Spleen (tissue), 11 donors: ENCODE results near the gene TTC39B. TPM values are rescaled to one million over a fixed set of nuclear protein-coding genes. Genes with fewer than 3 reads are reported as not detected.

Experiments
- DNase-seq: peaks from one replicate; pipeline ENCODE4 v3.0.0-alpha.2; 2020
- H3K27ac ChIP-seq, 8 donors: fragments of 200-600 bp; sonication (generic) in 7 of 8; 1 replicate in 4 of 8; 2 replicates in 4 of 8; pipeline versions ENCODE4 v1.5.0 to v1.8.0; 2016 to 2021; ENCODE audit warnings: inconsistent platforms in 4 of 8, mild to moderate bottlenecking in 4 of 8, moderate library complexity in 1 of 8
- H3K27me3 ChIP-seq, 7 donors: fragments of 200-600 bp; sonication (generic) in 6 of 7; replicated peaks in 1 of 7; 1 replicate in 4 of 7; 2 replicates in 3 of 7; pipeline versions ENCODE4 v1.5.0 to v1.8.0; 2016 to 2021; ENCODE audit warnings: inconsistent platforms in 3 of 7, mild to moderate bottlenecking in 1 of 7
- H3K36me3 ChIP-seq, 6 donors: fragments of 200-600 bp; sonication (generic) in 5 of 6; 1 replicate in 4 of 6; 2 replicates in 2 of 6; pipeline versions ENCODE4 v1.5.0 to v1.8.0; 2016 to 2021; ENCODE audit warnings: inconsistent platforms in 2 of 6
- H3K4me1 ChIP-seq, 6 donors: fragments of 200-600 bp; sonication (generic) in 5 of 6; 1 replicate in 3 of 6; 2 replicates in 3 of 6; pipeline versions ENCODE4 v1.5.0 to v1.8.0; 2016 to 2021; ENCODE audit warnings: inconsistent platforms in 3 of 6
- H3K4me3 ChIP-seq, 8 donors: fragments of 200-600 bp; sonication (generic) in 7 of 8; 1 replicate in 4 of 8; 2 replicates in 4 of 8; pipeline versions ENCODE4 v1.5.0 to v1.8.0; 2016 to 2021; ENCODE audit warnings: inconsistent platforms in 4 of 8, mild to moderate bottlenecking in 4 of 8, moderate library complexity in 2 of 8
- H3K9me3 ChIP-seq, 8 donors: fragments of 200-600 bp; sonication (generic) in 7 of 8; 1 replicate in 4 of 8; 2 replicates in 4 of 8; pipeline versions ENCODE4 v1.5.0 to v1.8.0; 2016 to 2021; ENCODE audit warnings: inconsistent platforms in 4 of 8
- CTCF ChIP-seq, 11 experiments: fragments of 200-600 bp in 7 of 11; fragments of 450-650 bp in 4 of 11; sonication (generic) in 4 of 11; IDR thresholded peaks in 8 of 11; conservative IDR thresholded peaks in 3 of 11; 1 replicate in 7 of 11; 2 replicates in 4 of 11; pipeline versions ENCODE4 v1.4.0 to v1.8.0; 2016 to 2021; ENCODE audit warnings: antibody characterized with exemption in 11 of 11, inconsistent platforms in 4 of 11, mild to moderate bottlenecking in 1 of 11
- POLR2A ChIP-seq, 3 donors: fragments of 450-650 bp; IDR thresholded peaks; one replicate each; pipeline ENCODE4 v1.5.1; 2017; ENCODE audit warnings: antibody characterized with exemption in 3 of 3, mild to moderate bottlenecking in 1 of 3
- POLR2AphosphoS5 ChIP-seq, 3 donors: sonication (generic); formaldehyde crosslinking; IDR thresholded peaks; one replicate each; pipeline ENCODE4 v1.5.1; 2017; ENCODE audit warnings: antibody characterized with exemption in 3 of 3
- WGBS, 5 donors: extraction: QIAGEN DNeasy Blood & Tissue Kit in 3 of 5; methylation state at CpG; one replicate each; pipeline versions ENCODE4 v1.1.5 to v1.1.7; 2013 to 2018; 5-methylcytosine and 5-hydroxymethylcytosine counted together
- intact Hi-C: fragments of 100-400 bp; cut with DNase I; formaldehyde crosslinking; loops from one replicate; pipeline ENCODE4 v1.15.0; 2023; ENCODE audit warnings: low total_unique reads
- polyA plus RNA-seq, 3 donors: library from polyadenylated mRNA; stranded (reverse); fragments of 200-250 nt; gene quantifications; one replicate each; pipeline ENCODE4 v1.2.1, GENCODE V29; 2013
- total RNA-seq, 7 donors: library from RNA; depleted of rRNA in 3 of 7; stranded (reverse); fragments of >200 nt in 3 of 7; fragmentation: NEBNext Ultra II Directional in 4 of 7; extraction: Animal tissue kit (Norgen Biotek cat#: 25700) in 4 of 7; gene quantifications; one replicate each; pipeline versions ENCODE4 v1.1.0 to v1.2.1, GENCODE V29; 2016 to 2021
- donor health status: healthy with polysubstance abuse.
- donor health status: DM: no; HTN: no; CAD: no; lungs with moderate emphysema.
- donor health status: DM: no; HTN: no; CAD: no.
- donor health status: Bipolar disorder and iron deficiency.
- donor health status: healthy.
- donor health status: DM: no; HTN: no; CAD: no.
- donor health status: DM: yes; HTN: yes; CAD: no.

Gene TTC39B
- total and polyA plus RNA-seq, 10 donors = 4.8 to 24.1 (median 19.0) TPM

GRCh38 chr9:15213249-15213648 is 93.8 kb downstream of the TTC39B start:
- intact Hi-C loops = loop anchor here (5.0 to 10.0 kb wide), 4 partner anchors 92 to 394 kb away; partner anchors contain the start of gene TTC39B
- Histone ChIP-seq H3K4me1 (peaks cover 0 to 12% (median 6%) of the 10 kb centered on the region in 6 donors), H3K9me3 (no peaks in the 10 kb centered on the region), H3K36me3 (peaks cover 0 to 23% (median 0%) of the 10 kb centered on the region in 6 donors), H3K27ac (no peak overlapping the region), H3K27me3 (no peaks in the 10 kb centered on the region), H3K4me3 (no peak overlapping the region)
- no peak for DNase-seq
- TF ChIP-seq POLR2AphosphoS5 (IDR thresholded peaks at IDR 0.05) = no peak
- no peak for TF ChIP-seq POLR2A (IDR thresholded peaks at IDR 0.05)
- no peak for TF ChIP-seq CTCF (IDR thresholded peaks at IDR 0.05 in 8 of 11, conservative IDR thresholded peaks at IDR 0.05 in 3 of 11)
- 87 to 92% (median 89%) methylated on average over 5 of the region's 5 CpGs for WGBS, 5 donors

- DNase-seq = no peak
- Histone ChIP-seq H3K27ac (no peak overlapping the region), H3K36me3 (peaks cover 0 to 29% (median 0%) of the 10 kb centered on the region in 6 donors), H3K27me3 (no peaks in the 10 kb centered on the region), H3K4me3 (no peak overlapping the region), H3K4me1 (peaks cover 0 to 12% (median 6%) of the 10 kb centered on the region in 6 donors), H3K9me3 (peaks cover 0 to 4% (median 0%) of the 10 kb centered on the region in 8 donors)
- intact Hi-C loops = loop anchor here (5.0 to 10.0 kb wide), 4 partner anchors 93 to 395 kb away; partner anchors contain the start of gene TTC39B
- 86 to 94% (median 91%) methylated on average over 4 of the region's 4 CpGs for WGBS, 5 donors
- no peak for TF ChIP-seq POLR2A (IDR thresholded peaks at IDR 0.05)
- TF ChIP-seq CTCF (IDR thresholded peaks at IDR 0.05 in 8 of 11, conservative IDR thresholded peaks at IDR 0.05 in 3 of 11) = peak in 1 of 11 experiments; percentile 39
Measured at GRCh38 chr9:15211815-15212495, 95.1 kb downstream of the TTC39B start.

DNA sequence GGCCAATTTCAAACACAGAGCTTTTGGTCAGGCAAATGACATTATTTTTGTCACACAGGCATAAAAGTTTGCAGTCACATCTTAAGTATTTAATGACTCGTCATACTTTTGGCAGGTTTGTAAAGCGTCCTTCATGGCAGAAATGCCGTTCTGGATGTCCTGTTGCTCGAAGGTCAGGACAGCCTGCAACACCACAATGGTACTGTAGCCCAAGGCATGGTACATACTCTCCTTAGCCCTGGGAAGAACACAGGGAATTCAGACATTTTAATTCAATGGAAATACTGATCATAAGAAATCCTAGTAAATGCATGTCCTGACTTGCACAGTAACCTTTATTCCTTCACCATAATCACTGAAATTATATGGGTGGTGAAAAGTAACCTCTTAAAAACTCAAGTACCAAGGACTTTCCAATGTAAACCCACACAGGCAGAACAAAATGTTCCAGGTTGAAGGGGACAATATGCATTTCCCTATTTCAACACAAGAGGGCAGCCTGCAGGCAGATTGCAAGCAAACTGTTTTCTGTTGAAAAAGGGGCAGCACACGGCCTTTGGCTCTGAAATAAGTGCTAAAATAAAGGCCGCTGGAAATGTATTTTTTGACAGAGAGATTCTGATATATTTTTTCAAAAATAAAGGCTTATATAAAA is 95.7 kb downstream of the TTC39B start:
- 37 to 66% (median 49%) methylated on average over 6 of the region's 6 CpGs for WGBS, 5 donors
- intact Hi-C loops = loop anchor here (5.0 to 10.0 kb wide), 4 partner anchors 94 to 396 kb away; partner anchors contain the start of gene TTC39B
- DNase-seq = no peak

More for the DNA sequence above, 95.7 kb downstream of the TTC39B start:
- peaks cover 0 to 7% (median 0%) of the 10 kb centered on the region in 8 donors for H3K9me3 ChIP-seq
- TF ChIP-seq POLR2AphosphoS5 (IDR thresholded peaks at IDR 0.05) (no peak), POLR2A (IDR thresholded peaks at IDR 0.05) (no peak), CTCF (IDR thresholded peaks at IDR 0.05 in 8 of 11, conservative IDR thresholded peaks at IDR 0.05 in 3 of 11) (peak; percentile 53 to 90 (median 83))
- H3K27ac ChIP-seq = no peak overlapping the region
- H3K4me1 ChIP-seq = peaks cover 0 to 12% (median 6%) of the 10 kb centered on the region in 6 donors
- H3K27me3 ChIP-seq = no peaks in the 10 kb centered on the region
- H3K36me3 ChIP-seq = peaks cover 0 to 33% (median 0%) of the 10 kb centered on the region in 6 donors
- no peak overlapping the region for H3K4me3 ChIP-seq
